Measurements from ENCODE around the gene ITGA8. TPM values are rescaled to one million over a fixed set of nuclear protein-coding genes. Genes with fewer than 3 reads are reported as not detected.
"Not testable (repeated sequence)": the region's sequence is repeated elsewhere in the genome, so short reads cannot be mapped to it uniquely, and the experiment has no call there.

ITGA8 gene
- total RNA-seq, 3 donors from 2014 or later (not counting 1 experiment from before 2014, with no cell fraction given): not detected

DNA sequence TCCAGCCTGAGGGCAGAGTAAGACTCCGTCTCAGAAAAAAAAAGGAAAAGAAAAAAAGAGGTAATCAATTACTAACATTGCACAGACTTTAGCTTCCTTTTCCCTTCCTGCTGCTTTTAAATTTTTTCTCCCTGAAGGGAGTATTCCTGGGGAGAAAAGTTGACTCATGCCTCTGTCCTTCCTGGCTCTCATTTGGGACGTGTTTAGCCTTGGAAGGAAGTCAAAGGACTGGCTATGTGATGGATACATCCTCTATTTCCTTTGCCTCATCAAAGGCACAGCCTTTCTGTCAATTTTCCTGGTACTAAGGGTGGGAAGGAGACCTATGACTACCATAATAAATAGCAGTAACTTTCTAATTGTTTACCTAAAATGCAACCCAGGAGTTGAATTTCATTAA, 77.6 kb downstream of the ITGA8 start:
- H3K27ac Mint-ChIP-seq: no peak overlapping the region
- no peaks in the 10 kb centered on the region for H3K4me1 ChIP-seq (ENCODE audit: control insufficient read depth, insufficient read depth, low read length)
- intact Hi-C loops (cut with micrococcal nuclease): no loop called here
- no peaks in the 10 kb centered on the region for H3K4me1 Mint-ChIP-seq
- H3K9me3 ChIP-seq (ENCODE audit: control insufficient read depth, insufficient read depth, low read length): no peaks in the 10 kb centered on the region
- no CpG with 5 or more reads among the region's 2 CpGs for WGBS (ENCODE audit: insufficient coverage)
- DNase-seq: no peak
- no peak overlapping the region for H3K4me3 Mint-ChIP-seq
- H3K36me3 Mint-ChIP-seq: no peaks in the 10 kb centered on the region
- H3K4me3 ChIP-seq (ENCODE audit: low read length): no peak overlapping the region
- no peak for ATAC-seq
- no peaks in the 10 kb centered on the region for H3K27me3 Mint-ChIP-seq (ENCODE audit: low read depth in 2 of 2)
- no peaks in the 10 kb centered on the region for H3K36me3 ChIP-seq (ENCODE audit: control insufficient read depth, insufficient read depth, low read length)
- H3K27me3 ChIP-seq (ENCODE audit: control insufficient read depth, insufficient read depth, low read length): no peaks in the 10 kb centered on the region
- H3K9me3 Mint-ChIP-seq: no peaks in the 10 kb centered on the region
- TF ChIP-seq CTCF (IDR thresholded peaks at IDR 0.05): no peak
- H3K27ac ChIP-seq (ENCODE audit: low read length): no peak overlapping the region

GRCh38 chr10:15640536-15641085, 79.1 kb downstream of the ITGA8 start:
- Mint-ChIP-seq H3K27ac (no peak overlapping the region), H3K4me1 (no peaks in the 10 kb centered on the region), H3K4me3 (no peak overlapping the region), H3K27me3 (ENCODE audit: low read depth in 2 of 2) (no peaks in the 10 kb centered on the region), H3K9me3 (no peaks in the 10 kb centered on the region), H3K36me3 (no peaks in the 10 kb centered on the region)
- Histone ChIP-seq H3K27me3 (ENCODE audit: control insufficient read depth, insufficient read depth, low read length) (no peaks in the 10 kb centered on the region), H3K4me1 (ENCODE audit: control insufficient read depth, insufficient read depth, low read length) (no peaks in the 10 kb centered on the region), H3K27ac (ENCODE audit: low read length) (no peak overlapping the region), H3K36me3 (ENCODE audit: control insufficient read depth, insufficient read depth, low read length) (no peaks in the 10 kb centered on the region), H3K9me3 (ENCODE audit: control insufficient read depth, insufficient read depth, low read length) (no peaks in the 10 kb centered on the region), H3K4me3 (ENCODE audit: low read length) (no peak overlapping the region)
- no peak for DNase-seq
- TF ChIP-seq CTCF (IDR thresholded peaks at IDR 0.05): no peak
- WGBS (ENCODE audit: insufficient coverage): 68% methylated on average over 4 of the region's 5 CpGs
- no peak for ATAC-seq
- intact Hi-C loops (cut with micrococcal nuclease): no loop called here

- Mint-ChIP-seq H3K36me3 (no peaks in the 10 kb centered on the region), H3K4me3 (no peak overlapping the region), H3K27me3 (ENCODE audit: low read depth in 2 of 2) (no peaks in the 10 kb centered on the region), H3K4me1 (no peaks in the 10 kb centered on the region), H3K27ac (no peak overlapping the region), H3K9me3 (no peaks in the 10 kb centered on the region)
- DNase-seq (no peak), ATAC-seq (no peak)
- H3K4me1 ChIP-seq (ENCODE audit: control insufficient read depth, insufficient read depth, low read length): no peaks in the 10 kb centered on the region
- 82% methylated on average over 2 of the region's 3 CpGs for WGBS (ENCODE audit: insufficient coverage)
- H3K4me3 ChIP-seq (ENCODE audit: low read length): no peak overlapping the region
- no peak overlapping the region for H3K27ac ChIP-seq (ENCODE audit: low read length)
- H3K9me3 ChIP-seq (ENCODE audit: control insufficient read depth, insufficient read depth, low read length): no peaks in the 10 kb centered on the region
- no peaks in the 10 kb centered on the region for H3K36me3 ChIP-seq (ENCODE audit: control insufficient read depth, insufficient read depth, low read length)
- intact Hi-C loops (cut with micrococcal nuclease): no loop called here
- TF ChIP-seq CTCF (IDR thresholded peaks at IDR 0.05): no peak
- no peaks in the 10 kb centered on the region for H3K27me3 ChIP-seq (ENCODE audit: control insufficient read depth, insufficient read depth, low read length)
These were observed 83.3 kb downstream of the ITGA8 start for GRCh38 chr10:15636446-15636845.

- intact Hi-C loops (cut with micrococcal nuclease): no loop called here
- 53% methylated on average over 2 of the region's 4 CpGs for WGBS (ENCODE audit: insufficient coverage)
These were observed 87.1 kb downstream of the ITGA8 start for GRCh38 chr10:15632456-15633091.

GRCh38 chr10:15631205-15631604, 88.5 kb downstream of the ITGA8 start:
- H3K27me3 ChIP-seq (ENCODE audit: control insufficient read depth, insufficient read depth, low read length); H3K4me1 ChIP-seq (ENCODE audit: control insufficient read depth, insufficient read depth, low read length); H3K4me1 Mint-ChIP-seq; H3K4me3 ChIP-seq (ENCODE audit: low read length); ATAC-seq; DNase-seq; H3K9me3 ChIP-seq (ENCODE audit: control insufficient read depth, insufficient read depth, low read length); intact Hi-C loops (cut with micrococcal nuclease); H3K4me3 Mint-ChIP-seq; H3K27ac Mint-ChIP-seq; H3K36me3 Mint-ChIP-seq; H3K9me3 Mint-ChIP-seq; H3K36me3 ChIP-seq (ENCODE audit: control insufficient read depth, insufficient read depth, low read length); H3K27me3 Mint-ChIP-seq (ENCODE audit: low read depth in 2 of 2); H3K27ac ChIP-seq (ENCODE audit: low read length): not testable (repeated sequence)
- WGBS (ENCODE audit: insufficient coverage): 92% methylated on average over 3 of the region's 3 CpGs

More at GRCh38 chr10:15632456-15633091, 87.1 kb downstream of the ITGA8 start:
- no peak overlapping the region for H3K4me3 ChIP-seq (ENCODE audit: low read length)
- no peak for TF ChIP-seq CTCF (IDR thresholded peaks at IDR 0.05)
- Mint-ChIP-seq H3K27ac (no peak overlapping the region), H3K4me3 (no peak overlapping the region), H3K27me3 (ENCODE audit: low read depth in 2 of 2) (no peaks in the 10 kb centered on the region), H3K36me3 (no peaks in the 10 kb centered on the region), H3K9me3 (no peaks in the 10 kb centered on the region), H3K4me1 (no peaks in the 10 kb centered on the region)
- H3K36me3 ChIP-seq (ENCODE audit: control insufficient read depth, insufficient read depth, low read length): no peaks in the 10 kb centered on the region
- H3K27ac ChIP-seq (ENCODE audit: low read length): no peak overlapping the region
- no peak for DNase-seq
- H3K27me3 ChIP-seq (ENCODE audit: control insufficient read depth, insufficient read depth, low read length): no peaks in the 10 kb centered on the region
- H3K9me3 ChIP-seq (ENCODE audit: control insufficient read depth, insufficient read depth, low read length): no peaks in the 10 kb centered on the region
- H3K4me1 ChIP-seq (ENCODE audit: control insufficient read depth, insufficient read depth, low read length): no peaks in the 10 kb centered on the region
- no peak for ATAC-seq
